IMR-90 (cell line): ENCODE results near the gene ZNF177. TPM values are rescaled to one million over a fixed set of nuclear protein-coding genes. Genes with fewer than 3 reads are reported as not detected.
A peak's percentile ranks its signal among the peaks of the same experiment; 100 is the strongest.

Source experiments
- ATAC-seq: fragments of 200-7000 bp; cut with Tn5 transposase; 2 replicates; pipeline ENCODE4 v1.9.1; 2020; ENCODE audit warnings: low read depth, mild to moderate bottlenecking, moderate library complexity
- BruUV-seq: library from RNA; stranded (reverse); fragments of 400-500 nt; replicated peaks from 2 replicates; lab custom pipeline; 2021; lab: Mats Ljungman, UMichigan
- CTCF ChIA-PET: fragments of 300-600 bp; formaldehyde crosslinking; extraction: SDS; loops from one replicate; lab custom pipeline; 2021; ENCODE audit warnings: antibody characterized with exemption; lab: Yijun Ruan, JAX
- POLR2A ChIA-PET: fragments of 300-600 bp; sonication (Branson Sonifier 250); formaldehyde crosslinking; loops from one replicate; lab custom pipeline; 2022; ENCODE audit warnings: antibody characterized with exemption; ENCODE audit not compliant: unreplicated experiment; lab: Charles Lee
- DNase-seq: peaks from one replicate; pipeline ENCODE4 v3.0.0; 2013
- H2AFZ ChIP-seq: replicated peaks from 2 replicates; pipeline ENCODE3; 2013; ENCODE audit warnings: low read length, mild to moderate bottlenecking; ENCODE audit not compliant: poor library complexity
- H2AK5ac ChIP-seq: 2 replicates; pipeline ENCODE4 v1.6.1; 2013; ENCODE audit warnings: low read depth, low read length, inconsistent platforms
- H2AK9ac ChIP-seq: replicated peaks from 2 replicates; pipeline ENCODE3; 2013; ENCODE audit warnings: mild to moderate bottlenecking, low read depth, low read length, moderate library complexity; ENCODE audit not compliant: poor library complexity
- H2BK120ac ChIP-seq: 2 replicates; pipeline ENCODE4 v1.6.1; 2013; ENCODE audit warnings: low read depth, low read length, inconsistent platforms
- H2BK15ac ChIP-seq: 3 replicates; pipeline ENCODE4 v1.6.1; 2013; ENCODE audit warnings: low read depth, low read length, inconsistent platforms
- H2BK20ac ChIP-seq: 2 replicates; pipeline ENCODE4 v1.6.1; 2013; ENCODE audit warnings: low read depth, mild to moderate bottlenecking, inconsistent platforms, low read length, moderate library complexity
- H2BK5ac ChIP-seq: 2 replicates; pipeline ENCODE4 v1.6.1; 2013; ENCODE audit warnings: mild to moderate bottlenecking, low read depth, low read length, inconsistent platforms; ENCODE audit not compliant: poor library complexity, severe bottlenecking
- H3K14ac ChIP-seq: replicated peaks from 2 replicates; pipeline ENCODE4 v1.6.1; 2013; ENCODE audit warnings: low read depth, low read length, inconsistent platforms
- H3K18ac ChIP-seq: 2 replicates; pipeline ENCODE4 v1.6.1; 2013; ENCODE audit warnings: low read depth, low read length, control low read depth
- H3K23ac ChIP-seq: 2 replicates; pipeline ENCODE4 v1.6.1; 2013; ENCODE audit warnings: low read depth, low read length, inconsistent platforms
- H3K27ac ChIP-seq: 2 replicates; pipeline ENCODE4 v1.5.1; 2013; ENCODE audit warnings: mild to moderate bottlenecking, control low read depth, low read length; ENCODE audit not compliant: insufficient read depth
- H3K27me3 ChIP-seq: 2 replicates; pipeline ENCODE4 v1.6.1; 2013; ENCODE audit warnings: low read length; ENCODE audit not compliant: control insufficient read depth, insufficient read depth
- H3K36me3 ChIP-seq: 2 replicates; pipeline ENCODE4 v1.6.1; 2013; ENCODE audit warnings: low read length, mixed read lengths; ENCODE audit not compliant: control insufficient read depth, insufficient read depth
- H3K4ac ChIP-seq: 2 replicates; pipeline ENCODE4 v1.6.1; 2013; ENCODE audit warnings: low read depth, low read length, inconsistent platforms
- H3K4me1 ChIP-seq: 2 replicates; pipeline ENCODE4 v1.6.1; 2013; ENCODE audit warnings: low read length, mixed read lengths; ENCODE audit not compliant: control insufficient read depth, insufficient read depth
- H3K4me2 ChIP-seq: 2 replicates; pipeline ENCODE4 v1.6.1; 2013; ENCODE audit warnings: low read depth, mild to moderate bottlenecking, control low read depth, low read length, moderate library complexity
- H3K4me3 ChIP-seq: 2 replicates; pipeline ENCODE4 v1.5.1; 2013; ENCODE audit warnings: low read depth, mild to moderate bottlenecking, control low read depth, low read length, moderate library complexity; ENCODE audit not compliant: insufficient read depth
- H3K56ac ChIP-seq: 2 replicates; pipeline ENCODE4 v1.6.1; 2013; ENCODE audit warnings: low read length, inconsistent platforms; ENCODE audit not compliant: insufficient read depth; ENCODE audit errors: extremely low read depth
- H3K79me1 ChIP-seq, 2 experiments: 2 replicates each; pipeline ENCODE4 v1.6.1; 2013; ENCODE audit warnings: low read length in 2 of 2, inconsistent platforms in 1 of 2, low read depth in 1 of 2
- H3K9ac ChIP-seq: 2 replicates; pipeline ENCODE4 v1.6.1; 2013; ENCODE audit warnings: low read depth, low read length, control low read depth
- H3K9me1 ChIP-seq: 2 replicates; pipeline ENCODE4 v1.6.1; 2013; ENCODE audit warnings: low read length, inconsistent platforms; ENCODE audit not compliant: insufficient read depth
- H3K9me3 ChIP-seq: 2 replicates; pipeline ENCODE4 v1.6.1; 2013; ENCODE audit warnings: low read length; ENCODE audit not compliant: control insufficient read depth, insufficient read depth
- H4K20me1 ChIP-seq: 2 replicates; pipeline ENCODE4 v1.6.1; 2013; ENCODE audit warnings: low read length, inconsistent platforms; ENCODE audit not compliant: insufficient read depth
- H4K5ac ChIP-seq: 2 replicates; pipeline ENCODE4 v1.6.1; 2013; ENCODE audit warnings: mild to moderate bottlenecking, low read depth, low read length, control low read depth
- H4K8ac ChIP-seq, 2 experiments: 2 replicates each; pipeline ENCODE4 v1.6.1; 2013; ENCODE audit warnings: low read depth in 2 of 2, low read length in 2 of 2, control low read depth in 1 of 2, inconsistent platforms in 1 of 2
- H4K91ac ChIP-seq: 2 replicates; pipeline ENCODE4 v1.6.1; 2013; ENCODE audit warnings: low read depth, low read length, inconsistent platforms; ENCODE audit not compliant: insufficient read depth
- BHLHE40 ChIP-seq: fragments of 150-350 bp; IDR thresholded peaks from 2 replicates; pipeline ENCODE4 v1.6.1; 2016; ENCODE audit warnings: mild to moderate bottlenecking, low read depth, low read length
- CEBPB ChIP-seq: IDR thresholded peaks from 2 replicates; pipeline ENCODE4 v1.6.1; 2012; ENCODE audit warnings: low read depth, low read length, improper control_type of control experiment
- CHD1 ChIP-seq: IDR thresholded peaks from 2 replicates; pipeline ENCODE4 v1.6.1; 2012; ENCODE audit warnings: low read depth, low read length, improper control_type of control experiment
- FOS ChIP-seq: fragments of 150-350 bp; IDR thresholded peaks from 2 replicates; pipeline ENCODE4 v1.6.1; 2016; ENCODE audit warnings: low read depth, low read length
- MAFK ChIP-seq: IDR thresholded peaks from 2 replicates; pipeline ENCODE4 v1.6.1; 2012; ENCODE audit warnings: low read depth, low read length, improper control_type of control experiment
- MAZ ChIP-seq: IDR thresholded peaks from 2 replicates; pipeline ENCODE4 v1.6.1; 2012; ENCODE audit warnings: low read depth, mild to moderate bottlenecking, low read length, improper control_type of control experiment, moderate library complexity, borderline replicate concordance
- MXI1 ChIP-seq: IDR thresholded peaks from 2 replicates; pipeline ENCODE4 v1.6.1; 2012; ENCODE audit warnings: low read depth, mild to moderate bottlenecking, low read length, moderate library complexity, borderline replicate concordance
- NFE2L2 ChIP-seq: fragments of 150-350 bp; IDR thresholded peaks from 2 replicates; pipeline ENCODE4 v1.6.1; 2016; ENCODE audit warnings: low read depth, mild to moderate bottlenecking, low read length
- POLR2A ChIP-seq: IDR thresholded peaks from 2 replicates; pipeline ENCODE4 v1.6.1; 2012; ENCODE audit warnings: mild to moderate bottlenecking, low read depth, low read length
- RAD21 ChIP-seq: IDR thresholded peaks from 2 replicates; pipeline ENCODE4 v1.6.1; 2012; ENCODE audit warnings: low read length, improper control_type of control experiment
- RCOR1 ChIP-seq: IDR thresholded peaks from 2 replicates; pipeline ENCODE4 v1.6.1; 2012; ENCODE audit warnings: mild to moderate bottlenecking, low read length, improper control_type of control experiment; ENCODE audit not compliant: insufficient replicate concordance
- RFX5 ChIP-seq: IDR thresholded peaks from 2 replicates; pipeline ENCODE4 v1.8.0; 2012; ENCODE audit warnings: low read depth, mild to moderate bottlenecking, low read length, moderate library complexity
- SMC3 ChIP-seq: fragments of 150-350 bp; IDR thresholded peaks from 2 replicates; pipeline ENCODE4 v1.6.1; 2016; ENCODE audit warnings: low read depth, mild to moderate bottlenecking, antibody characterized with exemption, low read length, moderate library complexity
- USF2 ChIP-seq: fragments of 150-350 bp; IDR thresholded peaks from 2 replicates; pipeline ENCODE4 v1.6.1; 2017; ENCODE audit warnings: mild to moderate bottlenecking, antibody characterized with exemption, low read length, low read depth
- WGBS, 2 experiments: methylation state at CpG; one replicate each; pipeline versions ENCODE4 v1.1.5 to v1.1.7; 2013; ENCODE audit warnings: missing lambda C conversion rate in 2 of 2; ENCODE audit not compliant: insufficient read length in 1 of 2; ENCODE audit errors: extremely low coverage in 2 of 2; 5-methylcytosine and 5-hydroxymethylcytosine counted together
- dilution Hi-C: fragments of 300-500 bp; cut with HindIII; formaldehyde crosslinking; loops from one replicate; pipeline ENCODE4 v1.14.3; 2018; ENCODE audit warnings: low sequenced_read_pairs; ENCODE audit not compliant: unreplicated experiment
- in situ Hi-C: fragments of 300-500 bp; cut with MboI; formaldehyde crosslinking; loops from 3 replicates; pipeline ENCODE4 v1.14.3; 2019; ENCODE audit warnings: low sequenced_read_pairs, inconsistent platforms, mixed read lengths
- intact Hi-C: fragments of 100-400 bp; cut with micrococcal nuclease; formaldehyde crosslinking; loops from 2 replicates; pipeline ENCODE4 v1.10.0; 2022
- polyA plus RNA-seq, 3 experiments: library from polyadenylated mRNA; depleted of rRNA; stranded (reverse); fragments of >200 nt; gene quantifications; 2 replicates each; pipeline ENCODE4 v1.2.3, GENCODE V29; 2012; ENCODE audit warnings: low replicate concordance in 1 of 3
- total RNA-seq: library from RNA; depleted of rRNA; stranded (reverse); fragments of >200 nt; gene quantifications from 2 replicates; pipeline ENCODE4 v1.2.3, GENCODE V29; 2012
- TF ChIP-seq, protein P1 (sequence below): conservative IDR thresholded peaks from 2 replicates; pipeline ENCODE4 v1.5.1; 2012; ENCODE audit warnings: mild to moderate bottlenecking, low read depth, low read length, improper control_type of control experiment
- TF ChIP-seq, protein P2 (sequence below): fragments of 150-350 bp; IDR thresholded peaks from 2 replicates; pipeline ENCODE4 v1.6.1; 2016; ENCODE audit warnings: low read depth, mild to moderate bottlenecking, low read length, moderate library complexity, borderline replicate concordance

The ZNF177 gene
- total and polyA plus RNA-seq, 2 of the 4 experiments (the other 2 are of a cell fraction): 0.87 to 1.1 TPM

DNA sequence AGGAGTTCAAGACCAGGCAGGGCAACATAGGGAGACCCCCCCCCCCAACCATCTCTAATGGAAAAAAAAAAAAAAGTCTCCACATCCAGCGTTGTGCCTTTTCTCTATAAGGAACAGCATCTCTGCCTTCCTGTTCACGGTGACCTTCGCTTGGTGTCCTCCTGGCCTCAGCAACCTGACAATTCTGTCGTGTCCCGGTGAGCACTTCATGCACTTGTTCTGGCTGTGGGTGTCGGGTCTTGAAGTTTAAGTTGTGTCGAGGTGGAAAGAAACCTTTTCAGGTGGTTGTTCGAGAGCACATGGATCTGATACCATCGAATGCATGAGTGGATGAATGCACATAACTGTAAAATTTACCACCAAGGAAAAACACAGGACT is 38.2 kb upstream of the ZNF177 start:
- no TSS peak for BruUV-seq
- H3K9ac ChIP-seq: peak overlapping the region; percentile 70
- no peaks in the 10 kb centered on the region for H4K20me1 ChIP-seq
- peak overlapping the region; percentile 74; the same call in 1 of the 2 replicates for H3K23ac ChIP-seq
- peaks cover 3% of the 10 kb centered on the region; the same call in 1 of the 2 replicates for H3K36me3 ChIP-seq
- peak overlapping the region; percentile 96 for H2AK9ac ChIP-seq
- peaks cover 5 to 7% of the 10 kb centered on the region in 2 experiments; a peak in 3 of 4 replicates for H3K79me1 ChIP-seq
- no peak for DNase-seq
- H3K9me1 ChIP-seq: no peaks in the 10 kb centered on the region
- no peak overlapping the region for H2BK15ac ChIP-seq
- H3K27me3 ChIP-seq: no peaks in the 10 kb centered on the region
- H2BK5ac ChIP-seq: no peak overlapping the region
- in situ Hi-C loops (loop anchor here (10.0 kb wide), 1 partner anchor 470 kb away; no protein-coding TSS in a partner anchor), intact Hi-C loops (loop anchor here (1.0 kb wide), 1 partner anchor 15 kb away; the partner anchor contains the start of gene ZNF699), dilution Hi-C loops (no loop called here)
- H4K5ac ChIP-seq: peak overlapping the region; percentile 50
- 70% methylated on average over 2 of the region's 9 CpGs; no CpG with 5 or more reads in 1 of the 2 experiments for WGBS, 2 experiments
- H4K91ac ChIP-seq: no peak overlapping the region; the same call in 1 of the 2 replicates
- H2BK20ac ChIP-seq: no peak overlapping the region
- H3K4me1 ChIP-seq: 0 out of 2 replicates have a peak, but pooled peaks cover 2% of the 10 kb centered on the region
- no peak overlapping the region for H3K56ac ChIP-seq
- H3K18ac ChIP-seq: no peak overlapping the region
- peaks cover 18% of the 10 kb centered on the region for H3K9me3 ChIP-seq
- H3K14ac ChIP-seq: peak overlapping the region; percentile 85; the same call in 1 of the 2 replicates
- peak overlapping the region; percentile 54 for H3K27ac ChIP-seq
- peak overlapping the region; percentile 66 for H3K4me3 ChIP-seq
- POLR2A ChIA-PET: no interaction called here
- H4K8ac ChIP-seq: peak overlapping the region; percentile 84 to 92
- H3K4me2 ChIP-seq: peak overlapping the region; percentile 89
- CTCF ChIA-PET: no interaction called here
- no peak for TF ChIP-seq NFE2L2
- TF ChIP-seq CHD1: no peak
- TF ChIP-seq, protein P1, sequence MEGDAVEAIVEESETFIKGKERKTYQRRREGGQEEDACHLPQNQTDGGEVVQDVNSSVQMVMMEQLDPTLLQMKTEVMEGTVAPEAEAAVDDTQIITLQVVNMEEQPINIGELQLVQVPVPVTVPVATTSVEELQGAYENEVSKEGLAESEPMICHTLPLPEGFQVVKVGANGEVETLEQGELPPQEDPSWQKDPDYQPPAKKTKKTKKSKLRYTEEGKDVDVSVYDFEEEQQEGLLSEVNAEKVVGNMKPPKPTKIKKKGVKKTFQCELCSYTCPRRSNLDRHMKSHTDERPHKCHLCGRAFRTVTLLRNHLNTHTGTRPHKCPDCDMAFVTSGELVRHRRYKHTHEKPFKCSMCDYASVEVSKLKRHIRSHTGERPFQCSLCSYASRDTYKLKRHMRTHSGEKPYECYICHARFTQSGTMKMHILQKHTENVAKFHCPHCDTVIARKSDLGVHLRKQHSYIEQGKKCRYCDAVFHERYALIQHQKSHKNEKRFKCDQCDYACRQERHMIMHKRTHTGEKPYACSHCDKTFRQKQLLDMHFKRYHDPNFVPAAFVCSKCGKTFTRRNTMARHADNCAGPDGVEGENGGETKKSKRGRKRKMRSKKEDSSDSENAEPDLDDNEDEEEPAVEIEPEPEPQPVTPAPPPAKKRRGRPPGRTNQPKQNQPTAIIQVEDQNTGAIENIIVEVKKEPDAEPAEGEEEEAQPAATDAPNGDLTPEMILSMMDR: no peak
- no peak for TF ChIP-seq USF2
- TF ChIP-seq RAD21: no peak
- no peak for TF ChIP-seq RFX5
- no peak for TF ChIP-seq SMC3
- TF ChIP-seq MXI1: no peak
- TF ChIP-seq, protein P2, sequence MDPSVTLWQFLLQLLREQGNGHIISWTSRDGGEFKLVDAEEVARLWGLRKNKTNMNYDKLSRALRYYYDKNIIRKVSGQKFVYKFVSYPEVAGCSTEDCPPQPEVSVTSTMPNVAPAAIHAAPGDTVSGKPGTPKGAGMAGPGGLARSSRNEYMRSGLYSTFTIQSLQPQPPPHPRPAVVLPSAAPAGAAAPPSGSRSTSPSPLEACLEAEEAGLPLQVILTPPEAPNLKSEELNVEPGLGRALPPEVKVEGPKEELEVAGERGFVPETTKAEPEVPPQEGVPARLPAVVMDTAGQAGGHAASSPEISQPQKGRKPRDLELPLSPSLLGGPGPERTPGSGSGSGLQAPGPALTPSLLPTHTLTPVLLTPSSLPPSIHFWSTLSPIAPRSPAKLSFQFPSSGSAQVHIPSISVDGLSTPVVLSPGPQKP: no peak
- TF ChIP-seq POLR2A: no peak
- no peak for TF ChIP-seq MAFK
- no peak for TF ChIP-seq RCOR1
- TF ChIP-seq FOS: no peak
- TF ChIP-seq MAZ: no peak
- no peak for TF ChIP-seq CEBPB
- no peak for TF ChIP-seq BHLHE40
- peak overlapping the region; percentile 82; the same call in 1 of the 2 replicates for H3K4ac ChIP-seq
- ATAC-seq: no peak
- H2AFZ ChIP-seq: peak overlapping the region; percentile 100
- H2AK5ac ChIP-seq: peak overlapping the region; percentile 82
- H2BK120ac ChIP-seq: no peak overlapping the region
